NCI-H1105 treated with DMSO at 0.1 percent for 48 hours (cell line): ENCODE results near the gene OR7C2.
"Not testable (repeated sequence)": the region's sequence is repeated elsewhere in the genome, so short reads cannot be mapped to it uniquely, and the experiment has no call there.

Source experiments
- DNase-seq: peaks from one replicate; lab custom pipeline; 2025; lab: John Stamatoyannopoulos, UW

The OR7C2 gene

DNA sequence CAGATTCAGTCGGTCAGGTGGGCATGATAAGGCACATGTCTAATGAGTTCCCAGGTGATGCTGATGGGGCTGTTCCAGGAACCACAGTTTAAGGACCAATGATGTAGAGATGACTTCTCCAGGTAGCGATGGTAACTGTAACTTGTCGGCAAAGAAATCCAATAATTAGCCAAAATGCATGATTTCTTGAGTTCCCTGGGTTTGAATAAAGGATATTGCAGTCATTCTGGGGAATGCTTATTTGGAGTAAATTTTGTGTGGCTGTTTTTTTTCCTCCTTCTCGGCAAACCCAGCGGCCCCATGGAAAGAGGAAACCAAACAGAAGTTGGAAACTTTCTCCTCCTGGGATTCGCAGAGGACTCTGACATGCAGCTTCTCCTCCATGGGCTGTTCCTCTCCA is at the start of gene OR7C2:
Gene OR7C2 (plus strand): TSS at position 301 of the 400 bp plus-strand sequence. CDS start 0 bp downstream, at position 301.
- DNase-seq = no peak

DNA sequence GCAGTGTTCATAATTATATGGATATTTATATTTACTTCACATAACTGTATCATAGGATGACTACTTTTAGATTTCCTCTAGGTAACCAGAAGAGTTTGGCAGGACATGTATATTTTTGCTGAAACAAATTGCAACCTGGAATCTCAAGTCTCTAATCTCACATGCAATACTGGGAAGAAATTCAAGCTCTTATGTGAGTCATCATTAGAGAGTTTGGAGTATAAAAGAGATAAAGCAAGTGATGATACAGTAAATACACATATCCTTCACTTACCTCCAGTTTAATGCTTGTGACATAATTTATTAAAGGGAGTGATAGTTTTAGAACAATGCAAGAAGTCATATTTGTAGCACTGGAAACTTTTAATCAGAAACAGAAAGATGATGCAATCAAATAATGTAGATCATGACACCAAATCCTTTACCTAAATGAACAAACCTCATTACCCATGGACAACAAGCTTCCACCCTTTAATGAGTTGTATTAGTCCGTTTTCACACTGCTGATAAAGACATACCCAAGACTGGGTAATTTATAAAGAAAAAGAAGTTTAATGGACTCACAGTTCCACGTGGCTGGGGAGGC is 39.5 kb upstream of the OR7C2 start:
- DNase-seq = no peak

DNA sequence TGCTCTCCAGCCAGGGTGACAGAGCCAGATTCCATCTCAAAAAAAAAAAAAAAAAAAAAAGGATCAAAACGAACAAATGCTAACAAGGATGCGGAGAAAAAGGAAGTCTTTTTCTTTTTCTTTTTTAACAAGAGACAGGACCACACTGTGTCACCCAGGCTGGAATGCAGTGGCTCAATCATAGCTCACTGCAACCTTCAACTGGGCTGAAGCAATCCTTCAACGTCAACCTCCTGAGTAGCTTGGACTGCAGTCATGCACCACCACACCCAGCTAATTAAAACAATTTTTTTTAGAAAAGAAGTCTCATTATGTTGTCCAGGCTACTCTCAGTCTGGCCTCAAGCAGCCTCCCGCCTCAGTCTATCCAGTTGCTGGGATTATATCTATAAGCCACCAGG is 34.6 kb upstream of the OR7C2 start:
- DNase-seq = no peak

DNA sequence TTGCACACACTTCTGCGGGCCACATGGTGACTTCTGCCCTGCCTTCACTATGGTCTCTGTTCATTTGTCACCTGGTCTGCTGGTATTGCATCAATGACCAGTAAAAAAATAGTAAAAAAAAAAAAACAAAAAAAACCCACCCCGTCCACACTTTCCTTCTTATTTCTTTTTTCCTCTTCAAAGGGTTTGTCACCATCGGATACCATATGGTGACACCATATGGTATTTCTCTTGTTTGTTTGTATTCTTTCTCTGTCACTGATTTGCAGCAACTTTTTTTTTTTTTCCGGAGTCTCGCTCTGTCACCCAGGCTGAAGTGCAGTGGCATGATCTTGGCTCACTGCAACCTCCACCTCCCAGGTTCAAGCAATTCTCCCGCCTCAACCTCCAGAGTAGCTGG is 26.2 kb upstream of the OR7C2 start:
- no peak for DNase-seq

DNA sequence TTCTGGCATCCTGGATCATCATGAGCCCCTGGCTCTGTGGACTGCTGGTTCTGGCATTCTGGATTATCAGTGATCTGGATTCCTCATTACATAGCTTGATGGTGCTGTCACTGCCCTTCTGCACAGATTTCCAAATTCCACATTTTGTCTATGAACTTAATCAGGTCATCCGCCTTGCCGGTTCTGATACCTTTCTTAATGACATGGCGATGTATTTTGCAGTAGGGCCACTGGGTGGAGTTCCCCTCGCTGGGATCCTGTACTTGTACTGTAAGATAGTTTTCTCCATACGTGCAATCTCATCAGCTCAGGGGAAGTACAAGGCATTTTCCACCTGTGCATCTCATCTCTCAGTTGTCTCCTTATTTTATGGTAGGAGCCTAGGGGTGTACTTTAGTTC is 24.4 kb upstream of the OR7C2 start:
- no peak for DNase-seq

DNA sequence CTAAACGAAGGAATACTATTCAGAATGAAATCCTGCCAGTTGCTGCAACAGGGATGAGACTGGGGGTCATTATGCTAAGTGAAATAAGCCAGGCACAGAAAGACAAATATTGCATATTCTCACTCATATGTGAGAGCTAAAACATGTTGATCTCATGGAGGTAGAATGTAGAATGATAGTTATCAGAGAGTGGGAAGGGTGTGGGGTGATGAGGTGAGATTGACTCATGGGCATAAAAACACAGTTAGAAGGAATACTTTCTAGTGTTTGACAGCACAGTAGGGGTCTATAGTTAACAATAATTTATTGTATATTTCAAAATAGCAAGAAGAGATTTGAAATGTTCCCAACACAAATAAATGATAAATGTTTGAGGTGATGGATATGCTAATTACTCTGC is 7.8 kb upstream of the OR7C2 start:
- no peak for DNase-seq

DNA sequence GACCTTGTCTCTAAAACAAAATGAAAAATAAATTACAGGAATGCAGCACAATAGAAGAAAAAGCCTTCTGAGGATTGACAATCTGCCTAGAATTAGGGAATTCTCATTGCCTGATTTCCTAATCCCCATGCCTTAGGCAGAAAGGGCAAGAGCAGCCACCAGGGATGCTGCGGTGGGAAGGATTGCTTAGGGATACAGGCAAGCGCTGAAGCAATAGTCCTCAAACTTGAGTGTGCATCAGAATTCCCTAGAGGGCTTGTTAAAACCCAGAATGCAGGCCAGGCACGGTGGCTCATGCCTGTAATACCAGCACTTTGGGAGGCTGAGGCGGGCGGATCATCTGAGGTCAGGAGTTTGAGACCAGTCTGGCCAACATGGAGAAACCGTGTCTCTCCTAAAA is 1.0 kb upstream of the OR7C2 start:
- no peak for DNase-seq

DNA sequence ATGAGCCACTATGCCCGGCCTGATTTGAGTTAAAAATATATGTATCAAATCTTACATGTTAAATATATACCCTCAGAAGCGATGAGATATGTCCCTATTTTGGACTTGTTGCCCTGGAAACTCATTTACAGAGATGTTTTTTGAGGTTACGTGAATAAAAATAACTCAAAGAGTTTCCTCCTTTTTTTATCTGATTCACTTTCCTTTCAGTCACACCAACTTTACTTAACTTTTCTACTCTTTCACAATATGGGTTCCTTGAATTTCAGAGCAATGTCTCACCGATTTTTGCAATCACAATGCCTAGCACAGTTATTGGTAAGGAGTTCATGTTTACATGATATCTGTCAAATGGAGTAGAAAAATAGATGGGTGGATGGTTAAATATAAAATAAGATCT is 2.3 kb downstream of the OR7C2 start:
- no peak for DNase-seq

DNA sequence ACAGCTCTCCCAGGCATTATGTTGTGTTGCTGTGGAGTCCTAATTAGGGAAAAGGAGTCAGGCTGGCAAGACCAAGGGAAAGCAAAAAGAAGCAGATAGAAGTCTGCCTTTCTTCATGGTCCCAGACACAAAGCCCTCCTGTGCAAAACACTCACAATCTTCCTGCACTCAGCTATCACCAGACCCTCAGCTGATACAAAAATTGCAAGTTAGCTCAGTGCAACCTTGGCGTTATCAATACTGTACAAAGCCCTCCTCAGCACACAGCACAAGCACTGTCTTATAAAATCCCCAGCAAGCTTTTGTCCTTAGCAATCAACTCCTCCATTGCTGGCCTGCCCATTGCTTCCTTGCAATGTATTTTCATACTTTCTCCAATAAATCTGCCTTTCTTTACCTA is 3.2 kb downstream of the OR7C2 start:
- no peak for DNase-seq

DNA sequence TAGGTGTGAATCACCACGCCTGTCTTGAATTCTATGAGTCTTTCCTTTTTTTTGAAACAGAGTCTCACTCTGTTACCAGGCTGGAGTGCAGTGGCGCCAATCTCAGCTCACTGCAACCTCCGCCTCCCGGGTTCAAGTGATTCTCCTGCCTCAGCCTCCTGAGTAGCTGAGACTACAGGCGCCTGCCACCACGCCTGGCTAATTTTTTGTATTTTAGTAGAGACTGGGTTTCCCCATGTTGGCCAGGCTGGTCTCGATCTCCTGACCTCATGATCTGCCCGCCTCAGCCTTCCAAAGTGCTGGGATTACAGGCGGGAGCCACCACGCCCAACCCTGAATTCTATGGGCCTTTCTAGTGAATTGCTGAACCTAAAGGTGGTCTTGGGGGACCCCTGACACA is 8.1 kb downstream of the OR7C2 start:
- DNase-seq = not testable (repeated sequence)

DNA sequence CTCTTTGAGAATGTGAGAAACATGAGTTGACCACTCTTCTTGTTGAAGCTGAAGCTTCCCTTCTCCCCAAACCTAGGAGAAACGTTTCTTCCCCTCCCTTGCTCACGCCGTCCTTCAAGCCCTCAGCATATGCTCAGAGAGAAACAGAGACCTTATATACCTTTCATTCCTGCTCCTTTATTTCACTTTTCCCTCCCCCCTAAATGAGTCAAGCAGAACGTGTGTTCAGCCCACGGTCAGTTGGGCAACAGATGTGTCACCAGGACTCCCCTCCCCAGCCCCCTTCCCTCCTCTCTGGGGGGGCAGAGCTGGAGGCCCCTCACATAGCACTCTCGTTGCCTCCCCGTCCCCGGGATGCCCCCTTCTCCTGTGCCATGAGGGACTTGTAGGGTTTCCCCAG is 8.6 kb downstream of the OR7C2 start:
- DNase-seq = no peak

DNA sequence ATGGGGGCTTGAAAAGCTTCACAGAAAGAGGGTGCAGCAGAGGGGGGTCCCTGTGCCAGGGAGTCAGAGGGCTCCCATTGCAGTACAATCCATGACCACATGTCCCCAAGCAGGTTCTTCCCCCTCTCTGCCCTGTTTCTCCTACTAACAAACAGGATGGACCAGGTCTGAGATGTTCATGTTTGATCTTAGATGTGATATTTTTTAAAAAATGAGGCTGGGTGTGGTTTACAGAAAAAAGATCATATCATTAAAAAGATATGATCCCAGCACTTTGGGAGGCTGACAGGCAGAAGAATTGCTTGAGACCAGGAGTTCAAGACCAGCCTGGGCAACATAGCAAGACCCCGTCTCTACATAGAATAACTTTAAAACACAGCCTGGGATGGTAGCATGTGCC is 9.1 kb downstream of the OR7C2 start:
- DNase-seq = no peak

DNA sequence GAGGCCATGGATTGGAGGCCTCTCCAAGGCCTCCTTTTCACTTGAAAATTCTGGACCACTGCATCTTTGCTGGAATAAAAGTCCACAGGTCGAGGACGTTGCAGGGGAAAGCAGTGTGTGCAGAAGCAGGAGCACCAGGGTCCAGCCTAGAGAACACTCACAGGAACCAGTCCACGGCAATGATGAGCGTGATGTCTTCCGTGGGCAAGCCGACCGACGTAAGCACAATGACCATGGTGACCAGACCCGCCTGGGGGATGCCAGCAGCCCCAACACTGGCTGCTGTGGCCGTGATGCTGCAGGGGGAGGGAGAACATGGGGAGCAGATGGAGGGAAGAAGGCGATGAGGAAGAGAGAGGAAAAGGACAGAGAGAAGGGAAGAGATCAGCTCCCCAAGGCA is 11.5 kb downstream of the OR7C2 start:
- no peak for DNase-seq

DNA sequence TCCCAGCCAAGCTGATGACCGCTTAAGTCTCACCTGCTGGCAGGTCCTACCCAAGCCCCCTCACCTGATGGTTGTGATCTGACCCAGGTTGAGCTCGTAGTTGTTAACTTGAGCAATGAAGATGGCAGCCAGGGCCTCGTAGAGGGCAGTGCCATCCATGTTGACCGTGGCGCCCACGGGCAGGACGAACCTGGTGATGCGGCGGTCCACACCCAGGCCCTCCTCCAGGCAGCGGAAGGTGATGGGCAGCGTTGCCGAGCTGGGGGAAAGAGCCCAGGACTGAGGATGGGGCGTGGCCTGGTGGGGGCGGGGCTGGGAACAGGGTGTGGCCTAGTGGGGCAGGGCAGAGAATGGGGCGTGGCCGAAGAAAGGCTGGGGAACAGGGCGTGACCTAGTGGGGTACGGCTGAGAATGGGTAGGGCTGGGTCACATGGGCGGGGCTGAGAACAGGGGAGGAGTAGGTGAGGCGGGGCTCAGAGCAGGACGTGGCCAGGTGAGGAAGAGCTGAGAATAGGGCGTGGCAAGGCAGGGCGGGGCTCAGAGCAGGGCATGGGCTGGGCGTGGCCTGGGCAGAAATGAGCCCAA is 12.9 kb downstream of the OR7C2 start:
- no peak for DNase-seq

DNA sequence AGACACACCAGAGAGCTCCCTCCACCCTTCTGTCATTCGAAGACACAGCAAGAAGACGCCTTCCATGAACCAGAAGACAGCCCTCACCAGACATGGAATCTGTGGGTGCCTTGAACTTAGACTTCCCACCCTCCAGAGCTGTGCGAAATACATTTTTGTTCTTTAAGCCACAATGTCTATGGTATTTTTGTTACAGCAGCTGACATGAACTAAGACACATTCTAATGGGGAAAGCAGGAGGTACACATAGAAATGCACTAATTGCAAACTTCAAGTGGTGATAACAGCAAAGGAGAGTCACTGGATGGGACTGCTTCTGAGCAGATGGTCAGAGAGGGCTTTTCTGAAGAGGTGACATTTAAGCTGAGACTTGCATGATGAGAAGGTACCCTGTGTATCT is 16.2 kb downstream of the OR7C2 start:
- no peak for DNase-seq

DNA sequence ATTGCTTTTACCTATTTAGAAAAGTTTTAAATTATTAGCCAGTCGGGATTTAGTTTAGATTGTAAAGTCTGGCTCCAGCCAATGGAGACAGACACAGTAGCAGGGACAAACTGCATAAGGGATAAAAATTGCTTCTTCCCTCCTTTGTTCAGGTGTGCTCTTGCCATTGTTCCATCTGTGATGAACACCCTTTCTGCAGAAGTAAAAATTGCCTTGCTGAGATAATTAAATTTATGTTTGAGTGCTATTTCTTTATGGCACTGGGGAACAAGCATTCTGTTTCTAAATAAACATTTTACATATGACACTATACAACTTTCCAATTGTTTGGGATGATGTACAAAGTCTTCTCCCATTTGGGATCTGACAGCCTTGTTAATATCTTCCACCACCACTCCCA is 18.0 kb downstream of the OR7C2 start:
- DNase-seq = no peak

DNA sequence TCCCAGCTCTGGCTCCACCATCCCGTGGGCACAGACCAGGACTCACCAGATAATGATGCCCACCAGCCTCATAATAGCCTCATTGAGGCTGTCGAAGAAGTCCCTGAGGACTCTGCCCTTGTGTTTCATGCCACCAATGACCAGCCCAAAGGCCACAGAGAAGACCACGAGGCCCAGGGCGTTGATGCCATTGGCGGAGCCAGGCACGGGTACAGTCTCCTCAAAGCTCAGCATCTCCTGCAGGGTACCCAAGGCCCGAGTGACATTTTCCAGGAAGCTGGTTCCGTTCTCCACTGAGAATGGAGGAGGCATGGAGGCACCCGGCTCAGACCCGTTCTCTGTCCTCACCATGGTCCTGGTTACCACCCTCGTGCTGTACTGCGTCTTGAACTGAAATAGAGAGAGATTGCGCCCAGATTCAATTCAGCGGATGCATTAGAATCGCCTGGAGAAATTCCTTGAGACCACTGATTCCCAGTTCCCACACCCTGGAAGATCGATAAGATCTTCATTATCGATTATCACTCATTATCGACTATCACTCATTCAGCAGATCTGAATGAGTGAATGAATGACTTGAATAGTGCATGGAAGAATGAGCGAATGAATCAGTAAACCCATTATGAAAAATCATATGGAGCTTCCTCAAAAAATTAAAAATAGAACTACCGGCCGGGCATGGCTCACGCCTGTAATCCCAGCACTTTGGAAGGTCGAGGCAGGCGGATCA is 20.8 kb downstream of the OR7C2 start:
- no peak for DNase-seq

DNA sequence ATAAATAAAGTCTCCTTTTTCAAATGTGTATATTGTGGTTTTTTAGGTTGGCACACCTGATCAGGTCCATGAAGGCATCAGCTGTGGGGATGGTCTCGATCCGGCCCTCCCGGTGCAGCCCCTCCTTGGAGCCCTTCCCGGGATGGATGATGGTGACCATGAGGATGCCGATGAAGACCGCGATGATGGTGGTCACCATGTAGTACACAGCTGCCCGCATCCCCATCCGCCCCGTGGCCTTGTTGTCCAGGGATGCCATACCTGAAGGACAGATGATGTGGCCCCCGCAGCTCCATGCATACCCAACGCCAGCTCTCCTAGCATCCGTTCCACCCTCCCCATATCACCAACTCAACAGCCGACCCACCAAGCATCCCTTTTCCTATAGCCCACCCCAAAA is 27.0 kb downstream of the OR7C2 start:
- no peak for DNase-seq

DNA sequence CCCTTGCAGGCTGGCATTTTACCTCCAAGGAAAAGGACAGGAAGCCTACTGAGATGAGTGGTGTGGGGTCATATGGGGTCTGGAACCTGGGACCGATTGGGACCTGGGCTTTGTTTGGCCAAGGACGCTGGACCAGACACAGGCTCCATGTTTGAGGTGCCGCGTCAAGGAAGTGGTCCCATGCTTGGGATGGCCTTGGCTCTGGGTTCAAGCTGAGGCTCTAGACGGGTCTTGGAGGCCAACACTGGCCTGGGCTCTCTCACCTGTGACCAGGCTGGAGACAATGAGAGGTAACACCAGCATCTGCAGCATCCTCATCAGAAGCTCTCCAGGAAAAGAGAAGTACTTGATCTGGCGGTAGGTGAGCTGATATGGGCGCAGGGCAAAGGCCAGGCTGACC is 30.2 kb downstream of the OR7C2 start:
- no peak for DNase-seq

DNA sequence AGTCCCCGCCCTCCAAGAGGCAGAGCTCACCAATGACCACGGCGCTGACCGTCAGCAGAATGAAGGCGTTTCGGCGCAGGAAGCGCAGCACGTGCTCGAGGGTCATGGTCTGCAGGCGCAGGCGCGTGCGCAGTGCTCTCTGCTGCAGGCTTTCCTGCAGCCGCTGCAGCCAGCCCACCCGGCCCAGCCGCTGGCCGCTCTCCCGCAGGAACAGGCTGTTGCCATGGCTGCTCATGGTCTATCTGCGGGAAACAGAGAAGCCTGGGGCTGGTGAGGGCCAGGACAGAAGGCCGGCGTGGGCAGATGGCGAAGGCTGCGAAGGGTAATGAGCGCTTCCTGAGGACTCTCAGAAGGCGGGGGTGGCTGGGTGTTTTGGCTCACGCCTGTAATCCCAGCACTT is 31.4 kb downstream of the OR7C2 start:
- DNase-seq = no peak

DNA sequence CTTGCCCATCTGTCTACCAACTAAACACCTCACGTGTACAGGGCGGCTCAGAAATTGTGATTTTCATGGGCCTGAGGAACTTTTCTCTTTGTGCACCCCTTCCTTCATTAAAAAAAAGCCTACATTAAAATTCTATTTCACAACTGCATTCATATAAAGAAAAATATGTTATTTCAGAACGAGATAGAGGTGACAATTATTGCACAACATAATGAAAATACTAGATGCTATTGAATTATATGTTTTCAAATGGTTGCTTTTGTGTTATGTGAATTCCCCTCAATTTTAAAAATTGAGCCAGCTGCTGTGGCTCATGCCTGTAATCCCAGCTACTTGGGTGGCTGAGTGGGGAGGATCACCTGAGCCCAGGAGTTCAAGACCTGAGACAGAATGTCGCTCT is 33.2 kb downstream of the OR7C2 start:
- no peak for DNase-seq

DNA sequence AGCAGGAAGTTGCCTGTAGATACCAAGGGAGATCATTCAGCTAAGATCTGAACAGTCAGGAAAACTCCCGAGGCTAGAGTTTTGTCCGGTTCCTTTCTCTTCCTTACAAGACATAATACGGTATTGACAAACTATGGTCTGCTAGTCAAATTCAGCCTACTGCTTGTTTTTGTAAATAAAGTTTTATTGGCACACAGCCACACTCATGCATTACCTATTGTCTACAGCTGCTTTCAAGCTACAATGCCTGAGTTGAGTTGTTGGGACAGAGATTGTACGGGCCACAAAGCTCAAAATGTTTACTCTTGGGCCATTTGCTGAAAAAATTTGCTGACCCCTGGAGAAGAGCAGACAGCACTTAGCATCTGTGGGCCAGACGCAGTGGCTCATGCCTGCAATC is 35.8 kb downstream of the OR7C2 start:
- no peak for DNase-seq

DNA sequence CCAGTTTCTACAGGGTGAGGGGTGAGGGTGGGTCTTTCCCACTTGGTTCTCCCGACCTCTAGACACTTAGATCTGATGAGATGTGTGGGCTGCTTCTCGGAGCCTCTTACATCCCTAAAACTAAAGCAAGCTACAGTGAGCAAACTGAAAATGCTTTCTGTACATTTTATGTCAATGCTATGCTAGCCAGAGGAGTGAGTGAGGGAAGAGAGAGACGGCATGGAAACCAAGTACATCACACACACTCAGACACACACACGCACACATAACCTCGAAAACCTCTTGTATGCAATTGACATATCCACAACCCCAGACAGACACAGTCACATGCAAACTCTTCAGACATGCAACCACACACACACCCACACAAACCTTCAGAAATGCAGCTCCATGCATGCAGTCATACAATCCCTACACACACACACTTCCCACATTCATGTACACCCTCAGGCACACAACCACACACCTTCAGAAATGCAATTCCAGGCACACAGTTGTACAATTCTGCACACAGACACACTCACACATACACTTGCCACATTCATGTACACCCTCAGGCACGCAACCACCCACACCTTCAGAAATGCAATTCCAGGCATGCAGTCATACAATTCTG is 37.0 kb downstream of the OR7C2 start:
- no peak for DNase-seq
